NCI-H748 (cell line): Measurements from ENCODE around the gene FOXL3.

ENCODE experiments used
- DNase-seq: peaks from one replicate; lab custom pipeline; 2025; ENCODE audit not compliant: unreplicated experiment; lab: John Stamatoyannopoulos, UW

The FOXL3 gene

GRCh38 chr7:265998-266850 is 23.7 kb upstream of the FOXL3 start:
- no peak for DNase-seq

GRCh38 chr7:266851-267840 is 22.8 kb upstream of the FOXL3 start:
- peak; percentile 57 for DNase-seq

- DNase-seq: no peak
These were observed 21.0 kb upstream of the FOXL3 start for GRCh38 chr7:268991-269390.

GRCh38 chr7:269721-270120 is 20.2 kb upstream of the FOXL3 start:
- DNase-seq: no peak

- no peak for DNase-seq
These were observed 19.5 kb upstream of the FOXL3 start for GRCh38 chr7:270351-270983.

- DNase-seq: no peak
These were observed 18.5 kb upstream of the FOXL3 start for GRCh38 chr7:271266-272107.

GRCh38 chr7:272108-272615 is 17.8 kb upstream of the FOXL3 start:
- DNase-seq: no peak

GRCh38 chr7:272631-273030 is 17.3 kb upstream of the FOXL3 start:
- no peak for DNase-seq

GRCh38 chr7:273327-273726 is 16.6 kb upstream of the FOXL3 start:
- no peak for DNase-seq

- DNase-seq: no peak
These were observed 15.7 kb upstream of the FOXL3 start for GRCh38 chr7:274266-274665.

GRCh38 chr7:276230-276835 is 13.6 kb upstream of the FOXL3 start:
- no peak for DNase-seq

- DNase-seq: no peak
These were observed 12.7 kb upstream of the FOXL3 start for GRCh38 chr7:277228-277627.

- no peak for DNase-seq
These were observed 11.9 kb upstream of the FOXL3 start for GRCh38 chr7:278081-278480.

- no peak for DNase-seq
These were observed 10.1 kb upstream of the FOXL3 start for GRCh38 chr7:279821-280220.

GRCh38 chr7:280461-280860 is 9.5 kb upstream of the FOXL3 start:
- no peak for DNase-seq

- no peak for DNase-seq
These were observed 8.3 kb upstream of the FOXL3 start for GRCh38 chr7:281637-282036.

GRCh38 chr7:282621-283020 is 7.3 kb upstream of the FOXL3 start:
- DNase-seq: no peak

- DNase-seq: no peak
These were observed 4.9 kb upstream of the FOXL3 start for GRCh38 chr7:284762-285722.

- DNase-seq: no peak
These were observed 4.2 kb upstream of the FOXL3 start for GRCh38 chr7:285731-286130.
